CD4-positive, alpha-beta memory T cell (primary cell): ENCODE measurements around the gene NDUFC1. TPM values are rescaled to one million over a fixed set of nuclear protein-coding genes. Genes with fewer than 3 reads are reported as not detected.
"Not testable (repeated sequence)": the region's sequence is repeated elsewhere in the genome, so short reads cannot be mapped to it uniquely, and the experiment has no call there.

Experiments
- CTCF ChIA-PET: fragments of 350-600 bp; sonication (Branson Sonifier 250); formaldehyde crosslinking; loops from one replicate; lab custom pipeline; 2021; ENCODE audit warnings: inconsistent platforms; ENCODE audit not compliant: partially characterized antibody; lab: Charles Lee
- POLR2A ChIA-PET: fragments of 350-600 bp; sonication (Branson Sonifier 250); formaldehyde crosslinking; loops from one replicate; lab custom pipeline; 2021; ENCODE audit not compliant: partially characterized antibody; lab: Charles Lee
- DNase-seq, 5 donors: peaks; one replicate each; pipeline versions ENCODE4 v3.0.0 to v3.0.0-alpha.2; 2020 to 2022; ENCODE audit warnings: mixed read lengths in 1 of 5
- H3K27ac ChIP-seq: one replicate; pipeline ENCODE4 v1.7.0; 2013; ENCODE audit warnings: low read depth, low read length
- H3K27me3 ChIP-seq: 2 replicates; pipeline ENCODE4 v1.7.0; 2013; ENCODE audit warnings: mild to moderate bottlenecking, low read length, moderate library complexity; ENCODE audit not compliant: insufficient read depth
- H3K36me3 ChIP-seq: 2 replicates; pipeline ENCODE4 v1.7.0; 2013; ENCODE audit warnings: mild to moderate bottlenecking, low read length, moderate library complexity; ENCODE audit not compliant: insufficient read depth
- H3K4me1 ChIP-seq: 2 replicates; pipeline ENCODE4 v1.7.0; 2013; ENCODE audit warnings: mild to moderate bottlenecking, low read length, moderate library complexity; ENCODE audit not compliant: insufficient read depth
- H3K4me3 ChIP-seq, 2 donors: one replicate each; pipeline ENCODE4 v1.7.0; 2013; ENCODE audit warnings: low read length in 2 of 2, mild to moderate bottlenecking in 1 of 2
- H3K9me3 ChIP-seq, 2 donors: one replicate each; pipeline ENCODE4 v1.7.0; 2013; ENCODE audit warnings: low read length in 2 of 2, control low read depth in 1 of 2; ENCODE audit not compliant: control insufficient read depth in 1 of 2
- H3K27ac Mint-ChIP-seq, 7 donors: one replicate each; pipeline ENCODE4 v1.8.0; 2020 to 2021; ENCODE audit warnings: mixed read lengths in 7 of 7, mild to moderate bottlenecking in 6 of 7, inconsistent platforms in 3 of 7, moderate library complexity in 3 of 7
- H3K27me3 Mint-ChIP-seq, 2 donors: one replicate each; pipeline ENCODE4 v1.8.0; 2020 to 2021; ENCODE audit warnings: mixed read lengths in 2 of 2
- H3K36me3 Mint-ChIP-seq, 2 donors: one replicate each; pipeline ENCODE4 v1.8.0; 2020 to 2021; ENCODE audit warnings: mixed read lengths in 2 of 2, inconsistent platforms in 1 of 2, mild to moderate bottlenecking in 1 of 2
- H3K4me1 Mint-ChIP-seq, 4 donors: one replicate each; pipeline ENCODE4 v1.8.0; 2020 to 2021; ENCODE audit warnings: mixed read lengths in 4 of 4, mild to moderate bottlenecking in 1 of 4
- H3K4me3 Mint-ChIP-seq, 8 donors: one replicate each; pipeline ENCODE4 v1.8.0; 2020 to 2021; ENCODE audit warnings: mixed read lengths in 8 of 8, mild to moderate bottlenecking in 7 of 8, moderate library complexity in 6 of 8, inconsistent platforms in 3 of 8
- H3K9me3 Mint-ChIP-seq, 8 donors: one replicate each; pipeline ENCODE4 v1.8.0; 2020 to 2021; ENCODE audit warnings: mixed read lengths in 8 of 8, mild to moderate bottlenecking in 5 of 8, inconsistent platforms in 3 of 8, moderate library complexity in 1 of 8
- intact Hi-C: fragments of 100-400 bp; cut with micrococcal nuclease; formaldehyde crosslinking; loops from one replicate; pipeline ENCODE4 v1.15.1; 2023
- polyA plus RNA-seq, 2 donors: library from polyadenylated mRNA; unstranded; fragments of 300-500 nt; fragmentation: Illumina TruSeq; gene quantifications; one replicate each; pipeline ENCODE4 v1.2.3, GENCODE V29; 2021
- total RNA-seq, 2 experiments: library from RNA; stranded (reverse); gene quantifications; one replicate each; pipeline ENCODE4 v1.2.3, GENCODE V29; 2021

NDUFC1 gene
- total and polyA plus RNA-seq, 4 experiments from 2014 or later: 29.6 to 154 (median 77.9) TPM

GRCh38 chr4:139256349-139256748 lies 45.9 kb downstream of the NDUFC1 start:
- H3K9me3 ChIP-seq: no peaks in the 10 kb centered on the region
- Mint-ChIP-seq H3K27me3 (no peaks in the 10 kb centered on the region), H3K36me3 (no peaks in the 10 kb centered on the region), H3K9me3 (no peaks in the 10 kb centered on the region), H3K4me3 (no peak overlapping the region), H3K4me1 (no peaks in the 10 kb centered on the region), H3K27ac (no peak overlapping the region)
- no peaks in the 10 kb centered on the region for H3K27me3 ChIP-seq
- no peaks in the 10 kb centered on the region for H3K36me3 ChIP-seq
- POLR2A ChIA-PET: no interaction called here
- H3K27ac ChIP-seq: no peak overlapping the region
- no peak overlapping the region for H3K4me3 ChIP-seq
- no peaks in the 10 kb centered on the region for H3K4me1 ChIP-seq
- CTCF ChIA-PET: interaction anchor here (1.3 kb wide), 1 partner anchor 226 kb away, joined by 4 read pairs; no protein-coding TSS in a partner anchor
- intact Hi-C loops: no loop called here
- no peak for DNase-seq

- H3K27ac ChIP-seq, H3K4me1 Mint-ChIP-seq, H3K4me3 Mint-ChIP-seq, H3K36me3 Mint-ChIP-seq, H3K4me3 ChIP-seq, H3K9me3 Mint-ChIP-seq, H3K4me1 ChIP-seq, H3K27me3 ChIP-seq, H3K36me3 ChIP-seq, H3K9me3 ChIP-seq, intact Hi-C loops, DNase-seq, H3K27me3 Mint-ChIP-seq: not testable (repeated sequence)
- H3K27ac Mint-ChIP-seq: peak overlapping the region in 1 of 7 donors; percentile 0
- ChIA-PET POLR2A (interaction anchor here (1.0 kb wide), 1 partner anchor 11 kb away, joined by 4 read pairs; no protein-coding TSS in a partner anchor), CTCF (interaction anchor here (1.3 kb wide), 2 partner anchors 9 to 11 kb away, joined by 3 read pairs; no protein-coding TSS in a partner anchor)
Observed at GRCh38 chr4:139255581-139255980, 46.7 kb downstream of the NDUFC1 start.

- Mint-ChIP-seq H3K36me3 (no peaks in the 10 kb centered on the region), H3K27me3 (no peaks in the 10 kb centered on the region), H3K9me3 (no peaks in the 10 kb centered on the region), H3K27ac (no peak overlapping the region), H3K4me3 (no peak overlapping the region), H3K4me1 (no peaks in the 10 kb centered on the region)
- no peaks in the 10 kb centered on the region for H3K9me3 ChIP-seq
- H3K4me1 ChIP-seq: no peaks in the 10 kb centered on the region
- H3K36me3 ChIP-seq: no peaks in the 10 kb centered on the region
- ChIA-PET CTCF (interaction anchor here (0.8 kb wide), 1 partner anchor 42 kb away, joined by 3 read pairs; no protein-coding TSS in a partner anchor), POLR2A (interaction anchor here (1.0 kb wide), 1 partner anchor 13 kb away, joined by 6 read pairs; no protein-coding TSS in a partner anchor)
- H3K27me3 ChIP-seq: no peaks in the 10 kb centered on the region
- H3K27ac ChIP-seq: no peak overlapping the region
- no peak for DNase-seq
- intact Hi-C loops: no loop called here
- no peak overlapping the region for H3K4me3 ChIP-seq
Observed at GRCh38 chr4:139253713-139254112, 48.6 kb downstream of the NDUFC1 start.

- no peak overlapping the region for H3K4me3 ChIP-seq
- no peaks in the 10 kb centered on the region for H3K4me1 Mint-ChIP-seq
- no peaks in the 10 kb centered on the region for H3K4me1 ChIP-seq
- no peak overlapping the region for H3K27ac ChIP-seq
- H3K9me3 Mint-ChIP-seq: no peaks in the 10 kb centered on the region
- no peak for DNase-seq
- H3K36me3 Mint-ChIP-seq: no peaks in the 10 kb centered on the region
- intact Hi-C loops: no loop called here
- CTCF ChIA-PET: interaction anchor here (0.8 kb wide), 1 partner anchor 43 kb away, joined by 3 read pairs; no protein-coding TSS in a partner anchor
- H3K9me3 ChIP-seq: no peaks in the 10 kb centered on the region
- no peak overlapping the region for H3K27ac Mint-ChIP-seq
- no peak overlapping the region for H3K4me3 Mint-ChIP-seq
- H3K27me3 ChIP-seq: no peaks in the 10 kb centered on the region
- POLR2A ChIA-PET: interaction anchor here (1.0 kb wide), 1 partner anchor 14 kb away, joined by 6 read pairs; no protein-coding TSS in a partner anchor
- H3K27me3 Mint-ChIP-seq: no peaks in the 10 kb centered on the region
- H3K36me3 ChIP-seq: no peaks in the 10 kb centered on the region
Observed at GRCh38 chr4:139253046-139253445, 49.2 kb downstream of the NDUFC1 start.

- Mint-ChIP-seq H3K9me3 (no peaks in the 10 kb centered on the region), H3K27me3 (no peaks in the 10 kb centered on the region), H3K27ac (no peak overlapping the region), H3K4me3 (no peak overlapping the region), H3K36me3 (no peaks in the 10 kb centered on the region), H3K4me1 (no peaks in the 10 kb centered on the region)
- Histone ChIP-seq H3K9me3 (no peaks in the 10 kb centered on the region), H3K27ac (no peak overlapping the region), H3K27me3 (no peaks in the 10 kb centered on the region), H3K4me1 (no peaks in the 10 kb centered on the region), H3K4me3 (no peak overlapping the region), H3K36me3 (no peaks in the 10 kb centered on the region)
- ChIA-PET POLR2A (no interaction called here), CTCF (no interaction called here)
- intact Hi-C loops: no loop called here
- DNase-seq: no peak
Observed at GRCh38 chr4:139247700-139248238, 54.5 kb downstream of the NDUFC1 start.

GRCh38 chr4:139247241-139247640 lies 55.0 kb downstream of the NDUFC1 start:
- Histone ChIP-seq H3K27me3 (no peaks in the 10 kb centered on the region), H3K4me1 (no peaks in the 10 kb centered on the region), H3K9me3 (no peaks in the 10 kb centered on the region), H3K4me3 (no peak overlapping the region), H3K36me3 (no peaks in the 10 kb centered on the region), H3K27ac (no peak overlapping the region)
- Mint-ChIP-seq H3K4me3 (no peak overlapping the region), H3K9me3 (no peaks in the 10 kb centered on the region), H3K36me3 (no peaks in the 10 kb centered on the region), H3K27me3 (no peaks in the 10 kb centered on the region), H3K27ac (no peak overlapping the region), H3K4me1 (no peaks in the 10 kb centered on the region)
- ChIA-PET CTCF (no interaction called here), POLR2A (no interaction called here)
- intact Hi-C loops: no loop called here
- no peak for DNase-seq

- ChIA-PET CTCF (no interaction called here), POLR2A (interaction anchor here (0.7 kb wide), 1 partner anchor 222 kb away, joined by 3 read pairs; no protein-coding TSS in a partner anchor)
- no peak overlapping the region for H3K27ac ChIP-seq
- no peaks in the 10 kb centered on the region for H3K4me1 ChIP-seq
- DNase-seq: no peak
- no peaks in the 10 kb centered on the region for H3K4me1 Mint-ChIP-seq
- no peaks in the 10 kb centered on the region for H3K36me3 Mint-ChIP-seq
- H3K27ac Mint-ChIP-seq: no peak overlapping the region
- H3K27me3 ChIP-seq: no peaks in the 10 kb centered on the region
- H3K9me3 ChIP-seq: no peaks in the 10 kb centered on the region
- intact Hi-C loops: no loop called here
- H3K9me3 Mint-ChIP-seq: no peaks in the 10 kb centered on the region
- H3K4me3 ChIP-seq: no peak overlapping the region
- no peaks in the 10 kb centered on the region for H3K27me3 Mint-ChIP-seq
- H3K4me3 Mint-ChIP-seq: no peak overlapping the region
- H3K36me3 ChIP-seq: no peaks in the 10 kb centered on the region
Observed at GRCh38 chr4:139246166-139246565, 56.1 kb downstream of the NDUFC1 start.
